ENCODE measurements around the gene PGPEP1.
"Not testable (repeated sequence)": the region's sequence is repeated elsewhere in the genome, so short reads cannot be mapped to it uniquely, and the experiment has no call there.

Gene PGPEP1

DNA sequence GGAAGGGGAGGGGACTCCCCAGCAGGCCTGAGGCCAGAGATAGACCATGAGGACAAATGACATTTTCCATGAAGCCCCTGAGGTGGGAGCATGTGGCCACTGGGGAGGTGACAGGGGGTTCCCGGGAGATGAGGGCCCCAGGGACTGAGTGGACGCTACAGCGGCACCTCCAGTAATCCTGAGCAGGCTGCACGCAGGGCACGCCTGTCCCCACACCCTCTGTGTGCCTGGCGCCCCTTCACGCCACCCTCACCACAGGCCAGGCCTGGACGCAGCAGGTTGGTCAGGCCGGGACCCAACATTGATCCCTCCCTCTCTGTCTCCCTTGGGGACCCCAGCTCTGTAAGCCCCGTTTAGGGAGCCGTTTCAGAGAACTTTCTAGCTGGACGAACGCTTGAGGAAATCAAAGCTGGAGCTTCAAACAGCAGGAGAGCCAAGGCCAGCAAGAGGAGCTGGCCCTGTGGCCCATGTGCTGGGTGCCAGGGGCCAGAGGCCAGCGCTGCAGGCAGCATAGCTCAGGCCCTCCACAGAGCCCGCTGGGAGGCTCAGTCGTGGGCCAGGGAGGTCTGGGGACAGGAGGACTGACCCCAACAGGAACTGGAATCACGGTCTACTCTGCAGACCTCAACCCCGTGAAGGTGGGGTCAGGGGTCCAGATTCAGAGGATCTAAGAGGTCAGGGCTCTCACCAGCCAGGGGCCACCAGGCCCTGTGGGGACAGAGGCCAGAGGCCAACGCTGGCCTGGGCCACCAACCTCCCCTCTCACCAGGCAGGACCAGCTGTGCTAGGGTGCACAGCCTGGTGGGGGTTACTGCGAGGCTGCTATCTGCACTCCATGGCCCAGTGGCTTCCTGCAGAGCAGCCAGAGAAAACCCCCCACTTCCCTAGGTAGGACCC lies 32.1 kb upstream of the PGPEP1 start:
- no peak for DNase-seq (ENCODE audit: low read depth)

DNA sequence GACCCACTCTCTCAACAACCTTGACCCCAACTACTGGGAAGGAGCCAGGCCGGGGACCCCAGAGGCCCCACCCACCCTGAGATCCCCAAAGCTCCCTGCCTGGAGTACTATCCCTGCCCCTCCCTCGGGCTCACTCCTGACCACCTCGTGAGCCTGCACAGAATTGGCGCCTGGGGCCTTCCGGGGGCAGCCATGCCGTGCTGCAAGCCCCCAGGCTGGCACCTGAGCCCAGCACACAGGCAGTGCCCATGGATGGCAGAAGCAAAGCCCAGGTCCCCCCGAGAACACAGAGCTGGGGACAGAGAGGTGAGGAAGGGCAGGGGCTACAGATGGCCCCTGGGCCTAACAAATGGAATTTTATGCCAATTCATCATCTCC lies 31.5 kb upstream of the PGPEP1 start:
- DNase-seq (ENCODE audit: low read depth), result no peak

DNA sequence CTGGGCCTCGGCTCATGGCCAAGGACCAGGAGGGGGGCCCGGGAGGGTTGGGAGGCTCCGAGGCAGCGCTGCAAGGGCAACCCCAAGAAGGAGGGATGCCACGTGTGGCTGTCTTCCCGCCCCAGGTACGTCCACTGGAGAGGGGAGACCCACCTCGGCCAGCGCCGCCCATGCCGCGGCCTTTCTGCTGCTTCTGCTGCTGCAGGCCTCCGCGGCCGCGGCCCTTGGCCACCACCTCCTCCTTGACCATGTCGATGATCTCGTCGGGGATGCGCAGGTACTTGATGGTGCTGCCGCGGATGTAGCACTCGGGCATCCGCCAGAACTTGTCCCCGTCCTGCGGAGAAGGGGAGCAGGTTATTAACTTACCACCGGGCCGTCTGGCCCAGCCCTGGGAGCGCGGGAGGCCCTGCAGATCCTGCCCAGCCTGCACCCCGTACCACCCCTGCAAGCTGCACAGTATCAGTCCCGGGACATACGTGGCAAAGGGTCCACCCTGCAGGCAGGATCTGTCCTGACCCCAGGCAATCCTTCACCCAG lies 30.8 kb upstream of the PGPEP1 start:
- DNase-seq (ENCODE audit: low read depth), result no peak

DNA sequence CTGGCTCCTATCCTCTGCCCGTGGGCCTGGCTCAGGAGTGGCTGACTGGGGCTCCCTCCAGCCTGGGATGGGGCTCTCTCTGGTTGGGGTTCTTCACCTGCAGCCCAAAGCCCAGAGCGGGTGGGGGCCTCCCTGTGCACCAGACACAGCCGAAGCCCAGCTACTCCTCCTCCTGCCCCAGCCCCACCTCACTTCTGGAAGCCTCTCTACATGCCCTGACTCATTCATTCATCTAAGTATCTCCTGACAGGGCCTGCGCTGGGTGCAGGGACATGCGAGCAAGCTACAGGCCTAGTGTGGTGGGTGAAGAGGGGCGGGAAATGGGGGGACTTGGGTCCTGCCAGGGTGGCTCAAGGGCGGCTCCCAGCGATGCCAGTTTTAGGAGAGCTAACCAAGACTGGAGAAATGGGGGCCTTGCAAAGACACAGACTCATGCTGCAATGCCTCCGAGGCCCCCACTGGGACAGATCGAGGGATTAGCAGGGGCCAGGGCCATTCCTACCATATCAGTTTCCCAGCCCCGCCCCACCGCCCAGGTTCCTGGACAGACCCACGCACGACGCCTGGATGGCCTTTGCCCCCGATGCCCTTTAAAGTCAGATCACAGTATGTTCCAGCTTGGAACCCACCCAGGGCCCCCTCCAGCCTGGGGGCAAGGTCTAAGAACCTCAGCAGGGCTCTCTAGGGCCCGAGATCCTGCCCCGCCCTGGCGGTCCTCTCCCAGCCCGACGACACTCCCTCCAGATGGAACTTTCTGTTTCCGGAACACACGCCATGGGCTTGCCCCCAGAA lies 30.1 kb upstream of the PGPEP1 start:
- DNase-seq (ENCODE audit: low read depth), result no peak

DNA sequence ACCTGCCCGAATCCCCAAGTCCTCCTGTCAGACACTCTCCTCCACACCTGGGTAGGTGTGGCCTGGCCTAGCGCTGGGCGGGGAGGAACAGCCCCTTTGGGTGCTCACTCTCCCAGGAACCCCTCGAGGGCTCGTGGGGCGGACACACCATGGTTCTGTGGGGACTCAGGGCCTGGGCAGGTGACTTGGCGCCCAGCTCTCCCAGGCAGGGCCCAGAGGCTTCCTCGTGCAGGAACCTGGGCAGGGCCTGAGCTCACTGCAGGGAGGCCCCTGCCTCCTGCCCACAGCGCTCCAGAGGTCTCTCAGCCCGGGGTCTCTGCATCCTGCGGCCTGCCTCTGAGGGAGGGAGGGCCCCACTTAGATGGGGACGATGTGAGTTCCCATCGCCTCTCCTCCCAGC lies 29.4 kb upstream of the PGPEP1 start:
- DNase-seq (ENCODE audit: low read depth), result no peak

DNA sequence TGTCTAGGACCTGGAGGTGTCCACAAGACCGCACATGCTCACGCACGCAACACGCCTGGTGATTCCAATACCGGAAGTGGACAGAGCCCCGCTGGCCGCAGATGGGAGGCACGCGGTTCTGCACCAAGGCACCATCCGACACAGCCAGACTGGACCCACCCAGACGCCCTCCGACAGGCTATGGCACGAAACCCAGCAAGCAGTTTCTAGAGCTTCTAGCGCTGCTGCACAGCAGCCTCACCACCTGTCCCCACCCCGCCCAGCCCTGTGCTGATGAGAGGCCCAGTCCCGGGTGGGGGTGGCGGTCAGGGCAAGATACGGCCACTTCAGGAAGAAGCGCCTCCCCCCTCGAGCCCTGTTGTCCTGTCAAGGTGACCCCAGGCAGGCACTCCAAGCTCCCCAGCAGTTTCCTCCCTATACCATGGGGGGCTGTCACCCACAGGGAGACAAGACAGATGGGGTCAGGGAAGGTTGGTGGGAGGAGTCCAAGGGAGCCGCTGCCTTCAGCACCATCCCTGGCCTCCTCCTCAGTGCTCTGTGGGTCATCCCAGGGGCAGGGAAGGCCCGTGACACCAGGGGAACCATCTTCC lies 28.8 kb upstream of the PGPEP1 start:
- DNase-seq (ENCODE audit: low read depth), result no peak

DNA sequence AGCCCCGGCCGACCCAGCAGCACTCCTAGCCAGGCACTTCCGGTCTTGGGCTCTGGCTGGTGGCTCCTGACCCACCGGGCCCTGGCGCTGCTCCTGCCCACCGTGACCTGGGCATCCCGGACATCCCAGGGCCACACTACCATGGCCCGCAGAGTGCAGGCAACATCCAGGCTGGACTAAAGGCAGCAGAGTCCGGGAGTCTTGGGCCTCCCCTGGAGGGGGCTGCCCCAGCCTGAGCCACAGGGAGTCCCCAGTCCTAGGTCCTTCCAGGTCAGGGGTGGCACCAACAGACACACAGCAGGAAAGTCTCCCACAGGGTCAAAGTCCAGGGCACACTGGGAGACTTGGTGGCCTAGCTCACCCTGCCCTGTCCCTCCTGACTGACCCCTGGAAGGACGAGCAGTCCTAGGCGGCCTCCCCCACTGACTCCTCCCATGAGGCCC lies 28.3 kb upstream of the PGPEP1 start:
- DNase-seq (ENCODE audit: low read depth), result no peak

DNA sequence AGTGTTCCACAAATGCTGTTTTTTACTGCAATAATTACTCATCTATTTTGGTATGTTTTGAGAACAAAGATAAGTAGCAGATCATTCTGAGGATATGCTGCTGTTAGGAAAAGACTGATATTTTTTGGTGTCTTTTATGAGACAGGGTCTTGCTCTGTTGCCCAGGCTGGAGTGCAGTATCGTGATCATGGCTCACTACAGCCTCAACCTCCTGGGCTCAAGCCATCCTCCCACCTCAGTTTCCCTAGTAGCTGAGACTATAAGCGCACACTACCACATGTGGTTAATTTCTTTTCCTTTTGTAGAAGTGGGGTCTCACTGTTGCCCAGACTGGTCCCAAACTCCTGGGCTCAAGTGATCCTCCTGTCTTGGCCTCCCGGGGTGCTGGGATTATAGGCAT lies 27.0 kb upstream of the PGPEP1 start:
- DNase-seq (ENCODE audit: low read depth), result no peak

DNA sequence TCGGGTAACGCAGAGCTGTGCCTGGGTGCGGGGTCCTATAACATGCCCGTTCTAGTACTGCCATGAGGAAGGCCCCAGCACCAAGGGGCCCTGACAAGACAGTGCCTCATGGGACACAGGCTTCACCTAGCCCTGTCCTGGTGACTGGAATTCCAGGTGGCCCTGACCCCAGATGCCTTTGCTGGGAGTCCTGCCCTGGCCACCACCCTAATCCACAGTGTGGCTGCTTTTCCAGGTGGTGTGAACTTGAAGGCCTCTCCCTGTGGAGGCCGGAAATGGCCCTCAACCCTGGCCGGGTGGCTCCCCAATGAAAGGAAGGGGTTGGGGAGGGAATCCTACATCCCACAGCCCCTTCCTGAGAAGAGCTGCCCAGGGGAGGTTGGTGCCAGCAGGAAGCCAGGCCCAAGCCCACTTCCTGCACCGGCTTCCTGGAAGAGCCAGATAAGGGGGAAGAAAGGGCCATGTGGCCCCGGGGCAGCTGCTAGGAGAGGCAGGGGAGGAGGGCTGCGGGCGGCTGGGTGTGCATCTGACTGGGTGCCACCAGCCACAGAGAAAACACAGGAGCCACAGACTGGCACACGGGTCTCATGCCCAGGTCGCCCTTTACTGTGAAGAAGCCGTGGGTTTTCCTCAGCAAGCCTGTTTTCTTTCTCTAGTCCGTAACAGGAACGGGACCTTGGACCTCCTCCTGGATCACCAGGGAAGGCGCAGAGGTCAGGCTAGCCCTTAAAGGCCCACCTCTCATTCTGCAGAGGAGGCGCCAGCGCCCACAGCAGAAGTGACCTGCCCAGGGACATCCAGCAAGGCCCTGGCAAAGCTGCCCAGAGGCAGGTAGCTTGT lies 22.2 kb upstream of the PGPEP1 start:
- DNase-seq (ENCODE audit: low read depth), result no peak

DNA sequence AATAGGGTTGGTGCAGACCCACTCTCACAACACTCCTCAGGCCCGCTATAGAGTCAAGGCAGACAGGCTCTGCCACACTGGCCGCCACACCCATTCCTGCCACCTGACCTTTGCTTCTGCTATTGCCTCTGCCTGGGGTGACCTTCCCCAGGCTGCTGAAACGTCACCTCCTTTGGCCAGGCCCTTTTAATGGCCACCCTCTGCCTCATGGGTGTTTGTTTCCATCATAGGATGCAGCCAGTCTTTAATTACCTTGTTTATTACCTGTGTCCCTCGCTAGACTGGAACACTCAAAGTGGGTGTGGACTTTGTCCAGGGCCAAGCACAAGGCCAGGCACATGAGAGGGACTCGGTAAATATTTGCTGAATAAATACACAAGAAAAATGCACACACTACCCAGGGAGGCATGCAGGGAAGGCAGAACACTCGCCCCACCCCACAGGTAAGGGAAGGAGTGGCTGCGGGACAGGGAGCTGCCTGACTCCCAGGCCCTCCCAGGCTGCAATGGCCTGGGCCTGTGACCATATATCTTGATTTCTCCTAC lies 20.7 kb upstream of the PGPEP1 start:
- DNase-seq (ENCODE audit: low read depth), result no peak

DNA sequence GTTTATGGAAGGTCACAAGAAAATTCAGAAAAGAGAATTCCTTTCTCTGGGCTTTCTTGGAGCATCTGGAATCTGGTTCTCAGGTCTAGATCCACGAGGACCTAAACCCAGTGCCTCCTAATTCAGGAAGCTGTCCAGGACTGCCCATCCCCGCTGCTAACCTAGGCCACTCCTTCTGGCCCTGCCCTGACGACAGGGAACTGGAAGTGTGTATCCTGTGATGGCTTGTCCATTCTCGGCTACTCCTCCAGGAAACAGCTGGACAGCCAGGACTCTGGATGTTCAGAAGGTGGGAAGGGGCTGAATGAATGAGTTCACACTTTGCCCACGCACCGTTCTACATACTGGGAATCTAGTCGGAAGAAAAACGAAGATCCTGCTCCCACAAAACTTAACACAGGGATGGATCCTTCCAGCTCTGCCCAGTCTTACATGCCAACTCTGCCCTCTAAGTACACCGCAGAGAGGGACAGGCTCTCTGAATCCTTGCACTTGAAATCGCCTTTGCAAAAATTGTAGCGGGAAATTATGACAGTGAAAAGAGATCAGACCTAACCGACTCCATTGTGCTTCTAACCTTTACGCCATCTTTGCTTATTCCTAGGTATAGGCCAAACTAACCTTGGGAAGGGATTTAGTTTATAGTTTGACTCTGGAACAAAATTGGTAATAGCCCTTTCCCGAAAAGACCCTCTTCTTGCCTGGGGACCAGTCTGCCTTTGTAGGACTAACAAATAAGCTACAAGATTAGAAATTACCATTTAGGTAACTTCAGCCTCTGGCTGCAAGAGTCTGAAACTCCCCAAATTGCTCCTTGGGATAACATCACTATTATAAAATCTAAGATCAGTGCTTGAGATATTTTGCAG lies 19.3 kb upstream of the PGPEP1 start:
- DNase-seq (ENCODE audit: low read depth), result no peak

DNA sequence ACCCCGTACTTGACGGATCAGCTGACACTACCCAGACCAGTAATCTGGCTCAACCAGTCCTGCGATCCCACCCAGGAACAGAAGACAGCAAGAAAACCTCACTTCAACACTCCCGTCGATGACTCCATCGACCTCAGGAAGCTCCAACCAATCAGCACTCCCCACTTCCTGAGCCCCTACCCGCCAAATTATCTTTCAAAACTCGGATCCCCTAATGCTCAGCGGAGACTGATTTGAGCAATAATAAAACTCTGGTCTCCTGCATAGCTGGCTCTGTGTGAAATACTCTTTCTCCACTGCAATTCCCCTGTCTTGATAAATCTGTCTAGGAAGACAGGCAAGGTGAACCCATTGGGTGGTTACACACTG lies 18.7 kb upstream of the PGPEP1 start:
- DNase-seq (ENCODE audit: low read depth), result peak; percentile 61

DNA sequence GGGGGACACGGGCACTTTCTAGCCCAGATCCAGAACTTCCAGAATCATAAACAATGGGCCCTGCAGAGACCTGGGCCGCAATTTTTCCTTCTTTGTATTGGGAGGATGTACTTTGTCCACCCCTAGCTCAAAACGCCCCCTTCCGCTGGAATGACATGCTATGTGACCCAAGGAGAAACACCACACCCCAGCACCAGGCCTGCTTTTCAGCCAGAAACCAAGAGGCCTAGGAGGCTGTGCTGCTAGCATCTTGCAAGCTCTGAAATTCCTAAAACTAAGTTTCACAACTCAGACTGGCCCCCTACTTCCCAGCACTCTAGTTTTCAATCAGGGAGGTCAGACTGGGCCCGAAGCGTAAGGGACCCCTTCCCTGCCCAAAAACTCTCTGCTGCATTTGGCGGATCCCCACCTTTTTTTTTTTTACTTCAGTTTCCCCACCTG lies 18.1 kb upstream of the PGPEP1 start:
- no peak for DNase-seq (ENCODE audit: low read depth)

DNA sequence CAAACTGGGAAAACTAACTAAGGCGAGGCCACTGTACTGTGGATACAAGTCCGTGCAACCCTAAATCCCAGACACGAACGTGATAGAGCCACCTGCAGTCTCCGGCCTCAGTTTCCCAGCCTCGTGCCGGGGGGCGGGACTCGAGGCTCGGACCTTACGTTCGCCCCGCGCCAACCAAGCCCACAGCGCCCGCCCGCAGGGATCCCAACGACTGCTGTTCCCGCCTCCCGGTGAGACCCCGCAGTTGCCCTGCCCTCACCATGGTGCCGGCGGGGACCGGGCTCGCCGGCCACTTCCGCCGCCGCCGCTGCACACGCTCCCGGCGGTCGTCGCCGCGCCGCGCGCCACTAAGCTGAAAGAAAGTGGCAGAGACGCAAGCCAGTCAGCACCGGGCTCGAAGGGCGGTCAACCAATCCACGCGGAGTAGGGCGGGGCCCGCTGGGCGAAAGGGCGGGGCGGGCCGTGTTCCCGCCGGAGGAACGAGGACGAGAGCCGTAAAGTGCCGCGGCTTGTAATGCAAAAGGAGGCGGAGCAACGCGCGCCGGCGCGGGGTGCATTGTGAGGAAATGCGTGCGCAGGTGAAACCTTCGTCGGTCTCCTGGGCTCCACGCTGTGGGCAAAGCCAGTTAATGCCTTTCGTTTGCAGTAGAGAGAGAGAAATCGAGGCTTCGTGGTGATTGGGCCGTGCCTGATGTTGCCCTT lies 17.5 kb upstream of the PGPEP1 start, which contains the start of gene LSM4:
TSS of gene LSM4 (minus strand) at position 318 of the 702 bp plus-strand sequence. CDS start at position 262, 56 bp downstream.
- DNase-seq (ENCODE audit: low read depth), result peak; percentile 95

DNA sequence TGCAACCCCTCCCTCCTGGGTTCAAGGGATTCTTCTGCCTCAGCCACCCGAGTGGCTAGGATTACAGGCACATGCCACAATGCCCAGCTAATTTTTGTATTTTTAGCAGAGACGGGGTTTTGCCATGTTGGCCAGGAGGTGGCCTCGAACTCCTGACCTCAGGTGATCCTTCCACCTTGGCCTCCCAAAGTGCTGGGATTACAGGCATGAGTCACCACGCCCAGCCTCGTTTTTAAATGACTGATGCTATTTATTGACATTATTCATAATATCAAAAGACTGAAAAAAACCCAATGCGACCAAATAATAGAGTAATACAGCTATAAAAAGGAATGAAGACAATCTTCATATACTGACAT lies 16.0 kb upstream of the PGPEP1 start:
- not testable (repeated sequence) for DNase-seq (ENCODE audit: low read depth)

DNA sequence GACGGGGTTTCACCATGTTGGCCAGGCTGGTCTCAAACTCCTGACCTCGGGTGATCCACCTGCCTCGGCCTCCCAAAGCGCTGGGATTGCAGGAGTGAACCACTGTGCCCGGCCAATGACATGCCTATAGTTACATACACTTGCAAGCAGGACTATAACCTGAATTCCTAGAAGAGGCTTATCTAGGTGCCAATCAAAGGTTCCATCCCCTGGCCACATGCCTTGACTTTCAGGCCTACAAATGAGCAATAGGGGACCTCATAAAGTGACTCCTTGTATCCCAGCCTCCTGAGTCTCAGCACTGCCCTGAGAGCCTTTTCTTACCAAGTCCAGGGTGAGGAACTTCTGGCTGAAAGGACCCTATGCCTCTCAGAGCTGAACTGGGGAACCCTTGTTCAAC lies 13.6 kb upstream of the PGPEP1 start:
- DNase-seq (ENCODE audit: low read depth), result no peak

DNA sequence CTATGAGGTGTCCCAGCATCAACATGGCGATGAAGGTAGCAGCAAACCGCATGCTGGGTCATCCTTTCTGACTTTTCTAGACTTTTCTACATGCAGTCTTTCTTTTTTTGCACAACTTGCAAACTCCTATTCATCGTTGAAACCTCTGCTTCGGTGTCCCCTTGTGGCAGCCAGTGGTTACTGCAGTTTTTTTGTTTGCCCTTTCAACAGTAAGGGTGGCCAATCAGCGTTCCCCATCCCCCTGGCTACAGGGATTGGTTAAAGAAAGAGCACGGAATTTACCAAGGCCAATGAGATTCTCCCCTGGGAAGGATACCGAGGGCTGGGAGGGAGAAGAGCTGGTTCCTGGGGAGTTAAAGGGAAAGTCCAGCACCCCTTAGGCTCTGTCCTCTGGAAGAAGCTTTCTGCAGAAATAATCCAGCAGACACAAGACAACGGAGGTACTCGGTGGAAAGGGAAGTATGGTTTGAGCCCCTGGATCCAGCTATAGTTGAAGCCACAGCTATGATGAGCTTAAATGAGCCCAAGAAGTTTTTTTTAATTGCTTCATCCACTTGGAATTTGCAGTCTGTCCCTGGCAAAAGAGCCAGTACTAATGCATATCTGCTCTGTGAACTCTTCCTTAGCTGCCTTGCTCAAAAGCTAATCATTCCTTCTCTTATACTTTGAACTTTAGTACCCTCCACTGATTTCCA lies 11.9 kb upstream of the PGPEP1 start:
- DNase-seq (ENCODE audit: low read depth), result peak; percentile 98

DNA sequence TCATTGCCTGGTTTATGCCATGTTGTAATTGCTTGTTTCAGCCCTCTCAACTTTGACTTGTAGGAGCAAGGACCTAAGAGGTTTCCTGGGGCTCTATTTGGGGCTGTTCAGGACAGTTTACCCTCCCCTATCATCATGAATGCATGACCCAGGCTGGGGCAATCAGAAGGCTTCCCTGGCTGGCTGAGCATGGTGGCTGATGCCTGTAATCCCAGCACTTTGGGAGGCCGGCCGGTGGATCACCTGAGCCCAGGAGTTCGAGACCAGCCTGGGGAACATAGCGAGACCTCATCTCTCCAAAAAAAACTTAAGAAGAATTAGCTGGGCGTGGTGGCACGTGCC lies 11.4 kb upstream of the PGPEP1 start:
- no peak for DNase-seq (ENCODE audit: low read depth)

DNA sequence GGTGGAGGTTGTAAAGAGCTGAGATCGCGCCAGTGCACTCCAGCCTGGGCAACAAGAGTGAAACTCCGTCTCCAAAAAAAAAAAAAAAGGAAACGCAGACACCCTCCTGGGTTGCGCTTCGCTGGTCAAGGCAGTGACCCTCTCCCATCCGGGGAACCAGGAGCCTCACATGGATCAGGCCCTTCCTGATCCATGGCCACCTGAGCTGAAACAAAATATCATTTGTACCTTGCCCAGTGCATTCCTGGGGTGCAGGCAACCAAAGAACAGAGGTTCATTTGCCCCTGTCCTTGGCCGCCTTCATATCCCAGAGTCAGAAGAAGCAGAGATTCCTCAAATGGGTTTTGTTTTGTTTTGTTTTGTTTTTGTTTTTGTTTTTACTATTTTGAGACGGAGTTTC lies 9.5 kb upstream of the PGPEP1 start:
- DNase-seq (ENCODE audit: low read depth), result no peak

Measured in amniotic epithelial cell (primary cell).